IMR-90 (cell line): Measurements from ENCODE around the gene KY. TPM values are rescaled to one million over a fixed set of nuclear protein-coding genes. Genes with fewer than 3 reads are reported as not detected.

ENCODE experiments used
- ATAC-seq: fragments of 200-7000 bp; cut with Tn5 transposase; 2 replicates; pipeline ENCODE4 v1.9.1; 2020; ENCODE audit warnings: low read depth, mild to moderate bottlenecking, moderate library complexity
- BruUV-seq: library from RNA; stranded (reverse); fragments of 400-500 nt; replicated peaks from 2 replicates; lab custom pipeline; 2021; lab: Mats Ljungman, UMichigan
- CTCF ChIA-PET: fragments of 300-600 bp; formaldehyde crosslinking; extraction: SDS; loops from one replicate; lab custom pipeline; 2021; ENCODE audit warnings: antibody characterized with exemption; lab: Yijun Ruan, JAX
- POLR2A ChIA-PET: fragments of 300-600 bp; sonication (Branson Sonifier 250); formaldehyde crosslinking; loops from one replicate; lab custom pipeline; 2022; ENCODE audit warnings: antibody characterized with exemption; ENCODE audit not compliant: unreplicated experiment; lab: Charles Lee
- DNase-seq: peaks from one replicate; pipeline ENCODE4 v3.0.0; 2013
- H2AFZ ChIP-seq: replicated peaks from 2 replicates; pipeline ENCODE3; 2013; ENCODE audit warnings: low read length, mild to moderate bottlenecking; ENCODE audit not compliant: poor library complexity
- H2AK5ac ChIP-seq: 2 replicates; pipeline ENCODE4 v1.6.1; 2013; ENCODE audit warnings: low read depth, low read length, inconsistent platforms
- H2AK9ac ChIP-seq: replicated peaks from 2 replicates; pipeline ENCODE3; 2013; ENCODE audit warnings: mild to moderate bottlenecking, low read depth, low read length, moderate library complexity; ENCODE audit not compliant: poor library complexity
- H2BK120ac ChIP-seq: 2 replicates; pipeline ENCODE4 v1.6.1; 2013; ENCODE audit warnings: low read depth, low read length, inconsistent platforms
- H2BK15ac ChIP-seq: 3 replicates; pipeline ENCODE4 v1.6.1; 2013; ENCODE audit warnings: low read depth, low read length, inconsistent platforms
- H2BK20ac ChIP-seq: 2 replicates; pipeline ENCODE4 v1.6.1; 2013; ENCODE audit warnings: low read depth, mild to moderate bottlenecking, inconsistent platforms, low read length, moderate library complexity
- H2BK5ac ChIP-seq: 2 replicates; pipeline ENCODE4 v1.6.1; 2013; ENCODE audit warnings: mild to moderate bottlenecking, low read depth, low read length, inconsistent platforms; ENCODE audit not compliant: poor library complexity, severe bottlenecking
- H3K14ac ChIP-seq: replicated peaks from 2 replicates; pipeline ENCODE4 v1.6.1; 2013; ENCODE audit warnings: low read depth, low read length, inconsistent platforms
- H3K18ac ChIP-seq: 2 replicates; pipeline ENCODE4 v1.6.1; 2013; ENCODE audit warnings: low read depth, low read length, control low read depth
- H3K23ac ChIP-seq: 2 replicates; pipeline ENCODE4 v1.6.1; 2013; ENCODE audit warnings: low read depth, low read length, inconsistent platforms
- H3K27ac ChIP-seq: 2 replicates; pipeline ENCODE4 v1.5.1; 2013; ENCODE audit warnings: mild to moderate bottlenecking, control low read depth, low read length; ENCODE audit not compliant: insufficient read depth
- H3K27me3 ChIP-seq: 2 replicates; pipeline ENCODE4 v1.6.1; 2013; ENCODE audit warnings: low read length; ENCODE audit not compliant: control insufficient read depth, insufficient read depth
- H3K36me3 ChIP-seq: 2 replicates; pipeline ENCODE4 v1.6.1; 2013; ENCODE audit warnings: low read length, mixed read lengths; ENCODE audit not compliant: control insufficient read depth, insufficient read depth
- H3K4ac ChIP-seq: 2 replicates; pipeline ENCODE4 v1.6.1; 2013; ENCODE audit warnings: low read depth, low read length, inconsistent platforms
- H3K4me1 ChIP-seq: 2 replicates; pipeline ENCODE4 v1.6.1; 2013; ENCODE audit warnings: low read length, mixed read lengths; ENCODE audit not compliant: control insufficient read depth, insufficient read depth
- H3K4me2 ChIP-seq: 2 replicates; pipeline ENCODE4 v1.6.1; 2013; ENCODE audit warnings: low read depth, mild to moderate bottlenecking, control low read depth, low read length, moderate library complexity
- H3K4me3 ChIP-seq: 2 replicates; pipeline ENCODE4 v1.5.1; 2013; ENCODE audit warnings: low read depth, mild to moderate bottlenecking, control low read depth, low read length, moderate library complexity; ENCODE audit not compliant: insufficient read depth
- H3K56ac ChIP-seq: 2 replicates; pipeline ENCODE4 v1.6.1; 2013; ENCODE audit warnings: low read length, inconsistent platforms; ENCODE audit not compliant: insufficient read depth; ENCODE audit errors: extremely low read depth
- H3K79me1 ChIP-seq, 2 experiments: 2 replicates each; pipeline ENCODE4 v1.6.1; 2013; ENCODE audit warnings: low read length in 2 of 2, inconsistent platforms in 1 of 2, low read depth in 1 of 2
- H3K9ac ChIP-seq: 2 replicates; pipeline ENCODE4 v1.6.1; 2013; ENCODE audit warnings: low read depth, low read length, control low read depth
- H3K9me1 ChIP-seq: 2 replicates; pipeline ENCODE4 v1.6.1; 2013; ENCODE audit warnings: low read length, inconsistent platforms; ENCODE audit not compliant: insufficient read depth
- H3K9me3 ChIP-seq: 2 replicates; pipeline ENCODE4 v1.6.1; 2013; ENCODE audit warnings: low read length; ENCODE audit not compliant: control insufficient read depth, insufficient read depth
- H4K20me1 ChIP-seq: 2 replicates; pipeline ENCODE4 v1.6.1; 2013; ENCODE audit warnings: low read length, inconsistent platforms; ENCODE audit not compliant: insufficient read depth
- H4K5ac ChIP-seq: 2 replicates; pipeline ENCODE4 v1.6.1; 2013; ENCODE audit warnings: mild to moderate bottlenecking, low read depth, low read length, control low read depth
- H4K8ac ChIP-seq, 2 experiments: 2 replicates each; pipeline ENCODE4 v1.6.1; 2013; ENCODE audit warnings: low read depth in 2 of 2, low read length in 2 of 2, control low read depth in 1 of 2, inconsistent platforms in 1 of 2
- H4K91ac ChIP-seq: 2 replicates; pipeline ENCODE4 v1.6.1; 2013; ENCODE audit warnings: low read depth, low read length, inconsistent platforms; ENCODE audit not compliant: insufficient read depth
- BHLHE40 ChIP-seq: fragments of 150-350 bp; IDR thresholded peaks from 2 replicates; pipeline ENCODE4 v1.6.1; 2016; ENCODE audit warnings: mild to moderate bottlenecking, low read depth, low read length
- CHD1 ChIP-seq: IDR thresholded peaks from 2 replicates; pipeline ENCODE4 v1.6.1; 2012; ENCODE audit warnings: low read depth, low read length, improper control_type of control experiment
- CTCF ChIP-seq: conservative IDR thresholded peaks from 2 replicates; pipeline ENCODE4 v1.5.1; 2012; ENCODE audit warnings: mild to moderate bottlenecking, low read depth, low read length, improper control_type of control experiment
- ELK1 ChIP-seq: fragments of 150-350 bp; IDR thresholded peaks from 2 replicates; pipeline ENCODE4 v1.6.1; 2016; ENCODE audit warnings: low read depth, mild to moderate bottlenecking, low read length, moderate library complexity, borderline replicate concordance
- FOS ChIP-seq: fragments of 150-350 bp; IDR thresholded peaks from 2 replicates; pipeline ENCODE4 v1.6.1; 2016; ENCODE audit warnings: low read depth, low read length
- MAFK ChIP-seq: IDR thresholded peaks from 2 replicates; pipeline ENCODE4 v1.6.1; 2012; ENCODE audit warnings: low read depth, low read length, improper control_type of control experiment
- MAZ ChIP-seq: IDR thresholded peaks from 2 replicates; pipeline ENCODE4 v1.6.1; 2012; ENCODE audit warnings: low read depth, mild to moderate bottlenecking, low read length, improper control_type of control experiment, moderate library complexity, borderline replicate concordance
- MXI1 ChIP-seq: IDR thresholded peaks from 2 replicates; pipeline ENCODE4 v1.6.1; 2012; ENCODE audit warnings: low read depth, mild to moderate bottlenecking, low read length, moderate library complexity, borderline replicate concordance
- NFE2L2 ChIP-seq: fragments of 150-350 bp; IDR thresholded peaks from 2 replicates; pipeline ENCODE4 v1.6.1; 2016; ENCODE audit warnings: low read depth, mild to moderate bottlenecking, low read length
- POLR2A ChIP-seq: IDR thresholded peaks from 2 replicates; pipeline ENCODE4 v1.6.1; 2012; ENCODE audit warnings: mild to moderate bottlenecking, low read depth, low read length
- RCOR1 ChIP-seq: IDR thresholded peaks from 2 replicates; pipeline ENCODE4 v1.6.1; 2012; ENCODE audit warnings: mild to moderate bottlenecking, low read length, improper control_type of control experiment; ENCODE audit not compliant: insufficient replicate concordance
- RFX5 ChIP-seq: IDR thresholded peaks from 2 replicates; pipeline ENCODE4 v1.8.0; 2012; ENCODE audit warnings: low read depth, mild to moderate bottlenecking, low read length, moderate library complexity
- SMC3 ChIP-seq: fragments of 150-350 bp; IDR thresholded peaks from 2 replicates; pipeline ENCODE4 v1.6.1; 2016; ENCODE audit warnings: low read depth, mild to moderate bottlenecking, antibody characterized with exemption, low read length, moderate library complexity
- USF2 ChIP-seq: fragments of 150-350 bp; IDR thresholded peaks from 2 replicates; pipeline ENCODE4 v1.6.1; 2017; ENCODE audit warnings: mild to moderate bottlenecking, antibody characterized with exemption, low read length, low read depth
- WGBS, 2 experiments: methylation state at CpG; one replicate each; pipeline versions ENCODE4 v1.1.5 to v1.1.7; 2013; ENCODE audit warnings: missing lambda C conversion rate in 2 of 2; ENCODE audit not compliant: insufficient read length in 1 of 2; ENCODE audit errors: extremely low coverage in 2 of 2; 5-methylcytosine and 5-hydroxymethylcytosine counted together
- dilution Hi-C: fragments of 300-500 bp; cut with HindIII; formaldehyde crosslinking; loops from one replicate; pipeline ENCODE4 v1.14.3; 2018; ENCODE audit warnings: low sequenced_read_pairs; ENCODE audit not compliant: unreplicated experiment
- in situ Hi-C: fragments of 300-500 bp; cut with MboI; formaldehyde crosslinking; loops from 3 replicates; pipeline ENCODE4 v1.14.3; 2019; ENCODE audit warnings: low sequenced_read_pairs, inconsistent platforms, mixed read lengths
- intact Hi-C: fragments of 100-400 bp; cut with micrococcal nuclease; formaldehyde crosslinking; loops from 2 replicates; pipeline ENCODE4 v1.10.0; 2022
- polyA plus RNA-seq, 3 experiments: library from polyadenylated mRNA; depleted of rRNA; stranded (reverse); fragments of >200 nt; gene quantifications; 2 replicates each; pipeline ENCODE4 v1.2.3, GENCODE V29; 2012; ENCODE audit warnings: low replicate concordance in 1 of 3
- total RNA-seq: library from RNA; depleted of rRNA; stranded (reverse); fragments of >200 nt; gene quantifications from 2 replicates; pipeline ENCODE4 v1.2.3, GENCODE V29; 2012

Gene KY
- total and polyA plus RNA-seq, 2 of the 4 experiments (the other 2 are of a cell fraction): under 0.01 to 0.09 TPM

GRCh38 chr3:134603480-134603879, 47.3 kb downstream of the KY start:
- in situ Hi-C loops: loop anchor here (5.0 to 10.0 kb wide), 2 partner anchors 154 to 1291 kb away; no protein-coding TSS in a partner anchor
- dilution Hi-C loops: no loop called here

More at GRCh38 chr3:134603480-134603879, 47.3 kb downstream of the KY start:
- Histone ChIP-seq H3K4me2 (no peak overlapping the region), H3K9me1 (no peaks in the 10 kb centered on the region), H2BK5ac (no peak overlapping the region), H3K4ac (no peak overlapping the region), H3K4me1 (peaks cover 3% of the 10 kb centered on the region; the same call in 1 of the 2 replicates), H2BK120ac (no peak overlapping the region), H3K79me1 (no peaks in the 10 kb centered on the region), H2AFZ (no peak overlapping the region), H3K18ac (no peak overlapping the region), H3K27me3 (peaks cover 28% of the 10 kb centered on the region), H4K20me1 (no peaks in the 10 kb centered on the region), H3K56ac (no peak overlapping the region), H4K5ac (no peak overlapping the region), H3K4me3 (no peak overlapping the region), H2BK15ac (no peak overlapping the region), H3K27ac (no peak overlapping the region), H2AK5ac (no peak overlapping the region), H2BK20ac (no peak overlapping the region), H3K9me3 (no peaks in the 10 kb centered on the region), H3K36me3 (no peaks in the 10 kb centered on the region), H3K9ac (no peak overlapping the region), H3K14ac (no peak overlapping the region), H4K91ac (no peak overlapping the region), H3K23ac (no peak overlapping the region), H4K8ac (no peak overlapping the region), H2AK9ac (no peak overlapping the region)
- BruUV-seq: no TSS peak
- TF ChIP-seq MXI1: no peak
- TF ChIP-seq CTCF: no peak
- TF ChIP-seq POLR2A: no peak
- TF ChIP-seq MAZ: no peak
- TF ChIP-seq FOS: no peak
- TF ChIP-seq NFE2L2: no peak
- no peak for TF ChIP-seq CHD1
- TF ChIP-seq RCOR1: no peak
- TF ChIP-seq ELK1: no peak
- no peak for TF ChIP-seq BHLHE40
- TF ChIP-seq RFX5: no peak
- TF ChIP-seq SMC3: no peak
- TF ChIP-seq USF2: no peak
- no peak for TF ChIP-seq MAFK
- 53% methylated on average over 2 of the region's 4 CpGs; no CpG with 5 or more reads in 1 of the 2 experiments for WGBS, 2 experiments
- ChIA-PET POLR2A (no interaction called here), CTCF (interaction anchor here (1.8 kb wide), 1 partner anchor 152 kb away, joined by 6 read pairs; no protein-coding TSS in a partner anchor)
- intact Hi-C loops: loop anchor here (5.0 kb wide), 1 partner anchor 899 kb away; no protein-coding TSS in a partner anchor
- DNase-seq (no peak), ATAC-seq (no peak)
